Neural cell (in vitro differentiated cells): ENCODE results near the gene TMEM131.

Source experiments
- CTCF ChIP-seq: fragments of 450-650 bp; IDR thresholded peaks from 2 replicates; pipeline ENCODE4 v1.5.1; 2014; ENCODE audit warnings: antibody characterized with exemption, mild to moderate bottlenecking, moderate library complexity; ENCODE audit not compliant: poor library complexity, severe bottlenecking
- EP300 ChIP-seq: fragments of 450-650 bp; conservative IDR thresholded peaks from 2 replicates; pipeline ENCODE4 v1.6.1; 2014; ENCODE audit warnings: antibody characterized with exemption, mild to moderate bottlenecking, moderate library complexity; ENCODE audit not compliant: poor library complexity, severe bottlenecking
- POLR2AphosphoS5 ChIP-seq: IDR thresholded peaks from 2 replicates; pipeline ENCODE4 v1.6.1; 2012

DNA sequence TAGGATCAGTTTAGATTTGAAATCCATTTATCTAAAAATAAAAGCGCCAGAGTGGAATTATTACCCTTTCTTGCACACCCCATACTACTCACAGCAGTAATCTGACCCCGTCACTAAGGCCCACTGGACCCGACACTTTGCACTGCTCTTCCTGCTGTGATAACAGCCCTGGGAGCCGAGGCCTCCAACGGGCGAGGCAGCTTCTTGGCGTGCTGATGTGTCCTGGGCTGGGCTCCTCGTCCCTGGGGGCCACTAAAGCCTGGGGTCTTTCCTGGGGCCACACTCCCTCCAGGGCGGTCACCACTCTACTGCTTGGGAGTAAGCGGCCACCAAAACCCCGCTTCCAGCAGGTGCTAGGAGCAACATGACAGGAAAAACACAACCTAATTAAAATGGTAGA, 220.7 kb downstream of the TMEM131 start:
- TF ChIP-seq EP300 (no peak), CTCF (no peak), POLR2AphosphoS5 (no peak)
